Measurements from ENCODE around the gene LHX1. TPM values are rescaled to one million over a fixed set of nuclear protein-coding genes. Genes with fewer than 3 reads are reported as not detected.

LHX1 gene
- total RNA-seq, 4 donors from 2014 or later: not detected

DNA sequence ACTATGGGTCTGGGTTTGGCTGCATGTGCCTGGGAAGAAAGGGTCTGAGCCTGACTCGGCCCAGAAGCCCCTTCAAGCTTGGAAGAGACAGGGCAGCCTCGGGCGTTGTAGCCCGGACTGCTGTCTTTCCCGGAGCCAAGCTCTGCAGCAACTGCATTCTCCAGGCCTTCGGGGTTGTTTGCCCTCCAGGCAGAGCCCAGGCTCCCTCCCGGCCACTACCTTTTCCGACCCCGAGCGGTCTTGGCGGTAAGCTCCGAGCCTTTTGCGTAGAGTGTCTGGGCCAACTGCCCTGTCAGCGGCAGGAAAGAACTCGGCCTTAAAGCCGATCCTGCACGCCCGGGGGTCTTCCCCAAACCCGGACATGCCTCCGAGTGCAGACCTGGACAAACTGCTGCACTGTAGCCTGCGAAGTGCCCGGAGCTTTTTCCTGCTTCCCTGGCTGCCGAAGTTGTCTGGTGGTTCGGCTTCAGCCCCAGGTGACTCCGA is 1.3 kb downstream of the LHX1 start:
- H3K27ac ChIP-seq (replicated peaks in 1 of 4): no peak overlapping the region
- 3% methylated on average over 11 of the region's 25 CpGs for WGBS
- no peaks in the 10 kb centered on the region for H3K36me3 ChIP-seq
- TF ChIP-seq, protein P1, sequence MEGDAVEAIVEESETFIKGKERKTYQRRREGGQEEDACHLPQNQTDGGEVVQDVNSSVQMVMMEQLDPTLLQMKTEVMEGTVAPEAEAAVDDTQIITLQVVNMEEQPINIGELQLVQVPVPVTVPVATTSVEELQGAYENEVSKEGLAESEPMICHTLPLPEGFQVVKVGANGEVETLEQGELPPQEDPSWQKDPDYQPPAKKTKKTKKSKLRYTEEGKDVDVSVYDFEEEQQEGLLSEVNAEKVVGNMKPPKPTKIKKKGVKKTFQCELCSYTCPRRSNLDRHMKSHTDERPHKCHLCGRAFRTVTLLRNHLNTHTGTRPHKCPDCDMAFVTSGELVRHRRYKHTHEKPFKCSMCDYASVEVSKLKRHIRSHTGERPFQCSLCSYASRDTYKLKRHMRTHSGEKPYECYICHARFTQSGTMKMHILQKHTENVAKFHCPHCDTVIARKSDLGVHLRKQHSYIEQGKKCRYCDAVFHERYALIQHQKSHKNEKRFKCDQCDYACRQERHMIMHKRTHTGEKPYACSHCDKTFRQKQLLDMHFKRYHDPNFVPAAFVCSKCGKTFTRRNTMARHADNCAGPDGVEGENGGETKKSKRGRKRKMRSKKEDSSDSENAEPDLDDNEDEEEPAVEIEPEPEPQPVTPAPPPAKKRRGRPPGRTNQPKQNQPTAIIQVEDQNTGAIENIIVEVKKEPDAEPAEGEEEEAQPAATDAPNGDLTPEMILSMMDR (IDR thresholded peaks at IDR 0.05): no peak
- no peak for TF ChIP-seq EP300 (IDR thresholded peaks at IDR 0.05)
- TF ChIP-seq POLR2A (IDR thresholded peaks at IDR 0.05; ENCODE audit: low read depth): no peak
- TF ChIP-seq POLR2AphosphoS5 (IDR thresholded peaks at IDR 0.05): no peak
- peaks cover 40 to 100% (median 100%) of the 10 kb centered on the region in 4 donors for H3K27me3 ChIP-seq
- intact Hi-C loops (cut with DNase I): no loop called here
- H3K4me3 ChIP-seq: no peak overlapping the region
- no peaks in the 10 kb centered on the region for H3K9me3 ChIP-seq
- no peak for DNase-seq (ENCODE audit: extremely low spot score)
- H3K4me1 ChIP-seq: peaks cover 72 to 89% (median 80%) of the 10 kb centered on the region in 4 donors

DNA sequence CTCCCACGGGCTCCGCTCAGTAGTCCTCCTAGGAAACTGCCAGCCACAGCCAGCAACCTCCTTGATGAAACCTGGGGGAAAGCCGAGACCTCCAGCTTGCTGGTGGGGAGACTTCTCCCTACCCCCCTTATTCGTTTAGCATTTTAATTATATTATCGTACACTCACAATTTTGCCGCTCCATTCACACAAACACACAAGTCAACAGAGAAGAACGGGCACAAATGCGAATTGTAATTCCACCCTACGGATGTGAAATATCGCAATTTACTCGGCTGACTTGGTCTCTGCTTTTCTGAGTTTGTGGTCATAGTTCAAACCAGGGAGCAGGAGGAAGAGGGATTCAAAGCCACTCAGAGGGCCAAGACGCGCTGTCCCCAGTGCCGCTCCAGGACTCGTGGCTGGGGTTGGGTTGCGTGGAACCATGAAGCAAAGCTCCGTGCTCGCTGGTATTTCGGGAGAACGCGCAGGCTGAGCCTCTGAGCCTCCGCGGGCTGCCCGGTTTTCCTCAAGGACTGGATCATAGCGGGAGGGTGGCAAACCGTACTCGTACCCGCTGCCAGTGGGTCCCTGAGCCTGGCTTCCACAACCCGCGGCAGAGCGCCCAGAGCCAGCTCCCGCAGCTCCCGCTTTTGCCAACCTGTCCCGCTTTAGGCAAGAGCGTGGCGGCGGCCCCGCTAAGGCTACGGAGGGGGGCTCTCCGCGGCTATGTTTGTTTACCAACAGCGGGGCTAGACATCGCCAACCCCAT is 2.0 kb downstream of the LHX1 start:
- H3K27me3 ChIP-seq: peaks cover 40 to 100% (median 99%) of the 10 kb centered on the region in 4 donors
- H3K9me3 ChIP-seq: no peaks in the 10 kb centered on the region
- WGBS: 8% methylated on average over 17 of the region's 43 CpGs
- H3K27ac ChIP-seq (replicated peaks in 1 of 4): no peak overlapping the region
- no peak overlapping the region for H3K4me3 ChIP-seq
- H3K36me3 ChIP-seq: no peaks in the 10 kb centered on the region
- H3K4me1 ChIP-seq: peaks cover 66 to 83% (median 74%) of the 10 kb centered on the region in 4 donors
- TF ChIP-seq POLR2AphosphoS5 (IDR thresholded peaks at IDR 0.05): no peak
- TF ChIP-seq EP300 (IDR thresholded peaks at IDR 0.05): no peak
- TF ChIP-seq POLR2A (IDR thresholded peaks at IDR 0.05; ENCODE audit: low read depth): no peak
- TF ChIP-seq, protein P1 (IDR thresholded peaks at IDR 0.05): no peak
- intact Hi-C loops (cut with DNase I): no loop called here
- DNase-seq (ENCODE audit: extremely low spot score): no peak

DNA sequence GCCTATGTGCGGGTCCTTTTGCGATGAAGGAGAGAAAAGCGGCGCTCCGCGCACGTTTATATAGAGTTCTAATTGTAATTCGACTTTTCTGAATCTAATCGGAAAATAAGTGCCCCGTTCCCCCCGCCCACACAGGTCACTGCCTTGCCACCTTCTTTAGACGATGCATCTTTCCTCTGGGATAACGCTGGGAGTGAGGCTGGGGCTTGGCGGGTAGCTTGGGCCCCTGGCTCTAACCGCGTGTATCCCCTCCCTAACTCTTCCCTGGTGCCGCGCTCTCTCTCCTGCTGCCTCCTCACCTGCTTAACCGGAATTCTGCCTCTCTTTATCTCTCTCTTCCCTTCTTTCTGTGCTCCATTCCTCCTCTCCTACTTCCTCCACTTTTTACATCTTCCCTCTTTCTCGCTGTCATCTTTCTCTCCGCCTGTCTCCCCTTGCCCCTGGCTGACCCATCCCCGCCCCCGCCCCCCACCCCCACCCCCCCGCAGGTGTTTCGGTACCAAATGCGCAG is 2.6 kb downstream of the LHX1 start:
- WGBS: 5% methylated on average over 26 of the region's 26 CpGs
- peaks cover 34 to 100% (median 98%) of the 10 kb centered on the region in 4 donors for H3K27me3 ChIP-seq
- H3K4me3 ChIP-seq: no peak overlapping the region
- TF ChIP-seq EP300 (IDR thresholded peaks at IDR 0.05): no peak
- TF ChIP-seq POLR2A (IDR thresholded peaks at IDR 0.05; ENCODE audit: low read depth): no peak
- TF ChIP-seq, protein P1 (IDR thresholded peaks at IDR 0.05): no peak
- no peak for TF ChIP-seq POLR2AphosphoS5 (IDR thresholded peaks at IDR 0.05)
- H3K36me3 ChIP-seq: no peaks in the 10 kb centered on the region
- H3K4me1 ChIP-seq: peaks cover 60 to 77% (median 68%) of the 10 kb centered on the region in 4 donors
- no peak for DNase-seq (ENCODE audit: extremely low spot score)
- H3K9me3 ChIP-seq: no peaks in the 10 kb centered on the region
- intact Hi-C loops (cut with DNase I): no loop called here
- no peak overlapping the region for H3K27ac ChIP-seq (replicated peaks in 1 of 4)

DNA sequence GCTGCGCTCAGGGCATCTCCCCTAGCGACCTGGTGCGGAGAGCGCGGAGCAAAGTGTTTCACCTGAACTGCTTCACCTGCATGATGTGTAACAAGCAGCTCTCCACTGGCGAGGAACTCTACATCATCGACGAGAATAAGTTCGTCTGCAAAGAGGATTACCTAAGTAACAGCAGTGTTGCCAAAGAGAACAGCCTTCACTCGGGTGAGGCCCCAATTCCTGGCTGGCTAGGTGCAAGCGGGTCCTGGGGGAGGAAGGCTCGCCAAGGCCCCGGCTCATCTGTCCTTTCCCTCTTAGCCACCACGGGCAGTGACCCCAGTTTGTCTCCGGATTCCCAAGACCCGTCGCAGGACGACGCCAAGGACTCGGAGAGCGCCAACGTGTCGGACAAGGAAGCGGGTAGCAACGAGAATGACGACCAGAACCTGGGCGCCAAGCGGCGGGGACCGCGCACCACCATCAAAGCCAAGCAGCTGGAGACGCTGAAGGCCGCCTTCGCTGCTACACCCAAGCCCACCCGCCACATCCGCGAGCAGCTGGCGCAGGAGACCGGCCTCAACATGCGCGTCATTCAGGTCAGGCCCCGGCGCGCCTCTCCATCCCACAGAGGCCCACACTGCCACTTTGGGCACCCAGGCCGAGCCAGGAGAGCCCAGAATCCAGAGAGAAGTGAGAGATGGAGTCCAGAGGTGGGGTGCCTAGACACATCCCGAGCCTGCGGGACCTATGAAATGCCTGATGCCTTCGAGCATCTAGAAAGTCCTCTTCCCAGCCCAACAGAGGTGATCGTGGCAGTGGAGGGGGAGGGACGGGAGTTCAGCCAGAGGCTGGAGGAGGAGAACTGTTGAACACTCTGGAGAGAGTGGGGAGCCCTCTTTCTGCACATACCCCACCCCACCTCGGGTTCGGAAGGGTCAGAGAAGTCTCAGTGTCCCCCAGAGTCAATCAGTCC is 3.3 kb downstream of the LHX1 start:
- intact Hi-C loops (cut with DNase I): no loop called here
- no peak overlapping the region for H3K27ac ChIP-seq (replicated peaks in 1 of 4)
- DNase-seq (ENCODE audit: extremely low spot score): no peak
- H3K4me1 ChIP-seq: peaks cover 52 to 69% (median 60%) of the 10 kb centered on the region in 4 donors
- no peak overlapping the region for H3K4me3 ChIP-seq
- TF ChIP-seq POLR2A (IDR thresholded peaks at IDR 0.05; ENCODE audit: low read depth) (no peak), POLR2AphosphoS5 (IDR thresholded peaks at IDR 0.05) (no peak), EP300 (IDR thresholded peaks at IDR 0.05) (no peak)
- TF ChIP-seq, protein P1 (IDR thresholded peaks at IDR 0.05): no peak
- no peaks in the 10 kb centered on the region for H3K36me3 ChIP-seq
- WGBS: 5% methylated on average over 36 of the region's 52 CpGs
- H3K9me3 ChIP-seq: no peaks in the 10 kb centered on the region
- peaks cover 37 to 100% (median 98%) of the 10 kb centered on the region in 4 donors for H3K27me3 ChIP-seq
